Measurements from ENCODE around the gene SET.

The SET gene

GRCh38 chr9:128707446-128707845, 18.4 kb downstream of the SET start:
- Histone ChIP-seq H3K27me3 (peaks cover 15% of the 10 kb centered on the region), H3K27ac (no peak overlapping the region), H3K4me3 (ENCODE audit: low read depth in 1 of 2, low read length in 1 of 2) (no peak overlapping the region), H3K36me3 (no peaks in the 10 kb centered on the region), H3K9me3 (no peaks in the 10 kb centered on the region), H3K4me1 (ENCODE audit: control insufficient read depth in 1 of 2, insufficient read depth in 1 of 2, low read depth in 1 of 2, low read length in 1 of 2) (peaks cover 8 to 15% of the 10 kb centered on the region in 2 experiments)
- TF ChIP-seq, protein P1, sequence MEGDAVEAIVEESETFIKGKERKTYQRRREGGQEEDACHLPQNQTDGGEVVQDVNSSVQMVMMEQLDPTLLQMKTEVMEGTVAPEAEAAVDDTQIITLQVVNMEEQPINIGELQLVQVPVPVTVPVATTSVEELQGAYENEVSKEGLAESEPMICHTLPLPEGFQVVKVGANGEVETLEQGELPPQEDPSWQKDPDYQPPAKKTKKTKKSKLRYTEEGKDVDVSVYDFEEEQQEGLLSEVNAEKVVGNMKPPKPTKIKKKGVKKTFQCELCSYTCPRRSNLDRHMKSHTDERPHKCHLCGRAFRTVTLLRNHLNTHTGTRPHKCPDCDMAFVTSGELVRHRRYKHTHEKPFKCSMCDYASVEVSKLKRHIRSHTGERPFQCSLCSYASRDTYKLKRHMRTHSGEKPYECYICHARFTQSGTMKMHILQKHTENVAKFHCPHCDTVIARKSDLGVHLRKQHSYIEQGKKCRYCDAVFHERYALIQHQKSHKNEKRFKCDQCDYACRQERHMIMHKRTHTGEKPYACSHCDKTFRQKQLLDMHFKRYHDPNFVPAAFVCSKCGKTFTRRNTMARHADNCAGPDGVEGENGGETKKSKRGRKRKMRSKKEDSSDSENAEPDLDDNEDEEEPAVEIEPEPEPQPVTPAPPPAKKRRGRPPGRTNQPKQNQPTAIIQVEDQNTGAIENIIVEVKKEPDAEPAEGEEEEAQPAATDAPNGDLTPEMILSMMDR (IDR thresholded peaks at IDR 0.05) = no peak

- Histone ChIP-seq H3K4me3 (ENCODE audit: low read depth in 1 of 2, low read length in 1 of 2) (no peak overlapping the region), H3K27ac (no peak overlapping the region), H3K4me1 (ENCODE audit: control insufficient read depth in 1 of 2, insufficient read depth in 1 of 2, low read depth in 1 of 2, low read length in 1 of 2) (no peaks in the 10 kb centered on the region), H3K27me3 (no peaks in the 10 kb centered on the region), H3K9me3 (no peaks in the 10 kb centered on the region), H3K36me3 (peaks cover 6% of the 10 kb centered on the region)
- TF ChIP-seq, protein P1 (IDR thresholded peaks at IDR 0.05) = no peak
Measured at GRCh38 chr9:128712451-128713410, 23.7 kb downstream of the SET start.

DNA sequence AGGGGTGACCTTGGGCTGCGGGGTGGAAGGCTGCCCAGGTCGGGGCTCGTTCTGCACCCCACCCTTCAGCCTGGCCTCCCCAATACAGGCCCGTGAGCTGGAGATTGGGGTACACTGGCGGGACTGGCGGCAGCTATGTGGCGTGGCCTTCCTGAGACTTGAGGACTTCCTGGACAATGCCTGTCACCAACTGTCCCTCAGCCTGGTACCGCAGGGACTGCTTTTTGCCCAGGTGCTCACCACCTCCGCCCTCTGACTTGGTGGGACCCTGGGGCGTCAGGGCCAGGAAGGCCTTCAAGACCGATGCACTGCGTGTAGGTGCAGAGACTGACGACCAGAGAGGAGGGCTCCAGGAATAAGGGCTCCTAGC, 24.4 kb downstream of the SET start:
- Histone ChIP-seq H3K36me3 (peaks cover 6% of the 10 kb centered on the region), H3K9me3 (no peaks in the 10 kb centered on the region), H3K27me3 (no peaks in the 10 kb centered on the region), H3K4me3 (ENCODE audit: low read depth in 1 of 2, low read length in 1 of 2) (no peak overlapping the region), H3K4me1 (ENCODE audit: control insufficient read depth in 1 of 2, insufficient read depth in 1 of 2, low read depth in 1 of 2, low read length in 1 of 2) (no peaks in the 10 kb centered on the region), H3K27ac (no peak overlapping the region)
- TF ChIP-seq, protein P1 (IDR thresholded peaks at IDR 0.05) = no peak

GRCh38 chr9:128713941-128714573, 25.0 kb downstream of the SET start:
- TF ChIP-seq, protein P1 (IDR thresholded peaks at IDR 0.05) = no peak
- Histone ChIP-seq H3K27ac (no peak overlapping the region), H3K36me3 (peaks cover 6% of the 10 kb centered on the region), H3K4me1 (ENCODE audit: control insufficient read depth in 1 of 2, insufficient read depth in 1 of 2, low read depth in 1 of 2, low read length in 1 of 2) (no peaks in the 10 kb centered on the region), H3K9me3 (no peaks in the 10 kb centered on the region), H3K4me3 (ENCODE audit: low read depth in 1 of 2, low read length in 1 of 2) (no peak overlapping the region), H3K27me3 (no peaks in the 10 kb centered on the region)

DNA sequence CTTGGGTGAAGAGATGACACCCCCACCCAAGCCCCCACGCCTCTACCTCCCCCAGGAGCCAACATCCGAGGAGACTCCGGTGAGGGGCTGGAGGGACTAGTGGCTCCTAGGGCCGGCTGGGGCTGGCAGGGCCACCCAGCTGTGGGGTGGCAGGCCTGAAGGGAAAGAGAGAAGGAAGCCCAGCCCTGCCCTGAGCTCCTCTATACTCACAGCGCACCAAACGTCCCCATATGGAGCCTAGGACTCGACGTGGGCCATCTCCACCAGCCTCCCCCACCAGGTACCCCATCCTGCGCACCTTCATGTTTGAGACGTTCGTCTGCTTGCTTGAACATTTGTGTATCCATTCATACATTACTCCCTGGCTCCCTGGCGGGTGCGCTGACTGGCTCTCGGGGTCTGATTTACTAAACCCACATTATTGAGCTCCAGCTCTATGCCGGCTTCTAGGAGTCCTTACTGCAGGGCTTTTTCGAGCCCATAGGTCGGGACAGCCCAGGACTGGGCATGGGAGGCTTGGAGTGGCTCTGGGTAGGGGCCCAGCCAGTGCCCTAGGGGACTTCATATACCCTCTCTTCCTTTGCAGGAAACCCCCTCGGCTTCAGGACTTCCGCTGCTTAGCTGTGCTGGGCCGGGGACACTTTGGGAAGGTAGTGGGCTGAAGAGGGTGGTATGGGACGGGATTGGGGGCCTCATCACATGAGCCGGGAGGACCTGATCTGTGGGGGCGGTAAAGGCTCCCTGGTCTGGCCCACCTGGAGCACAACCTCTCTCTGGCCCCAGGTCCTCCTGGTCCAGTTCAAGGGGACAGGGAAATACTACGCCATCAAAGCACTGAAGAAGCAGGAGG, 25.8 kb downstream of the SET start:
- H3K27me3 ChIP-seq = no peaks in the 10 kb centered on the region
- no peak overlapping the region for H3K27ac ChIP-seq
- TF ChIP-seq, protein P1 (IDR thresholded peaks at IDR 0.05) = no peak
- H3K36me3 ChIP-seq = peaks cover 11% of the 10 kb centered on the region
- no peaks in the 10 kb centered on the region for H3K9me3 ChIP-seq
- no peak overlapping the region for H3K4me3 ChIP-seq (ENCODE audit: low read depth in 1 of 2, low read length in 1 of 2)
- H3K4me1 ChIP-seq (ENCODE audit: control insufficient read depth in 1 of 2, insufficient read depth in 1 of 2, low read depth in 1 of 2, low read length in 1 of 2) = no peaks in the 10 kb centered on the region
